Smooth muscle cell (in vitro differentiated cells): ENCODE measurements around the gene GDPGP1. TPM values are rescaled to one million over a fixed set of nuclear protein-coding genes. Genes with fewer than 3 reads are reported as not detected.

ENCODE experiments used
- DNase-seq: peaks from one replicate; lab custom pipeline; 2025; ENCODE audit not compliant: unreplicated experiment; lab: John Stamatoyannopoulos, UW
- H2AFZ ChIP-seq: fragments of 200-600 bp; sonication (generic); 2 replicates; pipeline ENCODE4 v1.6.0; 2016; ENCODE audit warnings: antibody characterized with exemption, low read depth, mild to moderate bottlenecking
- H3F3A ChIP-seq: fragments of 200-600 bp; sonication (generic); 2 replicates; pipeline ENCODE4 v1.6.0; 2017; ENCODE audit warnings: antibody characterized with exemption, low read depth
- H3K27ac ChIP-seq: fragments of 200-600 bp; sonication (generic); 2 replicates; pipeline ENCODE4 v1.5.1; 2016; ENCODE audit warnings: low read depth, mild to moderate bottlenecking
- H3K27me3 ChIP-seq: fragments of 200-600 bp; sonication (generic); 2 replicates; pipeline ENCODE4 v1.6.1; 2016; ENCODE audit warnings: low read depth, mild to moderate bottlenecking
- H3K36me3 ChIP-seq: fragments of 200-600 bp; sonication (generic); 2 replicates; pipeline ENCODE4 v1.5.1; 2016; ENCODE audit warnings: low read depth
- H3K4me1 ChIP-seq: fragments of 200-600 bp; sonication (generic); 2 replicates; pipeline ENCODE4 v1.5.1; 2016; ENCODE audit warnings: low read depth
- H3K4me2 ChIP-seq: fragments of 200-600 bp; sonication (generic); 2 replicates; pipeline ENCODE4 v1.6.0; 2016; ENCODE audit warnings: mild to moderate bottlenecking
- H3K4me3 ChIP-seq: fragments of 200-600 bp; sonication (generic); 2 replicates; pipeline ENCODE4 v1.5.1; 2016; ENCODE audit warnings: mild to moderate bottlenecking
- H3K79me2 ChIP-seq: fragments of 200-600 bp; sonication (generic); 2 replicates; pipeline ENCODE4 v1.6.0; 2016; ENCODE audit warnings: low read depth, mild to moderate bottlenecking
- H3K9ac ChIP-seq: fragments of 200-600 bp; sonication (generic); 2 replicates; pipeline ENCODE4 v1.6.0; 2016; ENCODE audit warnings: low read depth
- H3K9me3 ChIP-seq: fragments of 200-600 bp; sonication (generic); replicated peaks from 2 replicates; pipeline ENCODE4 v1.5.1; 2016; ENCODE audit warnings: low read depth
- H4K20me1 ChIP-seq: fragments of 200-600 bp; sonication (generic); 2 replicates; pipeline ENCODE4 v1.6.0; 2016; ENCODE audit warnings: low read depth
- WGBS: methylation state at CpG from one replicate; pipeline ENCODE4 v1.1.7; 2016; ENCODE audit warnings: low lambda C conversion rate; 5-methylcytosine and 5-hydroxymethylcytosine counted together
- polyA plus RNA-seq: library from polyadenylated mRNA; unstranded; fragments of >200 nt; fragmentation: Nextera tagmentation; extraction: Ambion mirVana; gene quantifications from 2 replicates; pipeline ENCODE4 v1.2.1, GENCODE V29; 2016
- total RNA-seq: library from RNA; depleted of rRNA; stranded (reverse); fragments of >200 nt; gene quantifications from 2 replicates; pipeline ENCODE4 v1.2.3, GENCODE V29; 2014
- TF ChIP-seq, protein P1 (sequence below): fragments of 200-600 bp; sonication (generic); IDR thresholded peaks from 2 replicates; pipeline ENCODE4 v1.5.1; 2017; ENCODE audit warnings: borderline replicate concordance, mild to moderate bottlenecking, antibody characterized with exemption; ENCODE audit not compliant: insufficient read depth, poor library complexity, severe bottlenecking

The GDPGP1 gene
- total and polyA plus RNA-seq, 2 experiments from 2014 or later: 0.09 to 0.21 TPM

DNA sequence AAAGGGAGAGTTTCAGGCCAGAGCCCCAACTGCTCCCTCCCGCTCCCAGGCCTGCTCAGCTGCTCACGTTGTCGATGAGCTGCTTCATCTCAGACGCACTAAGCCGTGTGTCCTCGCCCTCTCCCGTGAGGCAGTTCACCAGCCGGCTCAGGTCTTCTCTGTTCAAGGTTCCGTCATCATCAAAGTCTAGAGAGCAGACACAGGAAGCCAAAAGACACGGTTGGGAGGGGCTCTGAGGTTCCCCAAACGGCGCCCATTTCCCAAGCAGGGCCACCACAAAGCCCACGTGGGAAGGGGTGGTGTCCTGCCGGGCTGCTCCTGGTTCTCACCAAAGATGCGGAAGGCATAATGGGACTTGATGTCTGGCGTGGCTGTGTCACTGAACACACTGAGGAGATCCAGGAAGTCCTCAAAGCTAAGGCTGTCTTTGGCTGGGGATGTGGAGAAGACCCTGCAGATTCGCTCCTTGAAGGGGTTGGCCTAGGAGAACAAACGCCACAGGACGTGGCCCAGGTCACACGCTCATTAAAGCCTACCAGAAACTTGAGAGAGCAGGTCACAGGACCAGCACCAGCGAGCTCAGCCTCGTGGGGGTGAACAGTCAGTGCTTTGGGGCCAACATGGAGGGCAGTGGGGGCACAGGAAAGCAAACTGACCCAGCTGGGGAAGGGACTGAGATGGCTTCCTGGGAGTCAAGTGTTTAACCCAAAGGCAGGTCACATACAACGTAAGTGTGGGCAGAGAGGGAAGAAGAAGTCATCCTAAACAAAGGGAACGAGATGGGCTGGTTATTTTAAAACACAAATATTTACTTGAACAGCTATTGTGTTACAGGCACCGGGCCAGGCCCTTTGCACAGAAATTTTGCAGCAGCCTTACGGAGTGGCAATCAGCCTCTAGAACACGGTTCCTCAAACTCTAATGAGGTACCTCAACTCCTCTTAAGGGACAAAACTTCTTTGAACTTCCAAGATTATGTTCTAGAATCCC lies 2.7 kb upstream of the GDPGP1 start:
- no peak overlapping the region for H3K4me3 ChIP-seq
- H3K9me3 ChIP-seq: no peaks in the 10 kb centered on the region
- H2AFZ ChIP-seq: no peak overlapping the region
- peaks cover 10% of the 10 kb centered on the region for H4K20me1 ChIP-seq
- DNase-seq: no peak
- H3K9ac ChIP-seq: no peak overlapping the region
- TF ChIP-seq, protein P1, sequence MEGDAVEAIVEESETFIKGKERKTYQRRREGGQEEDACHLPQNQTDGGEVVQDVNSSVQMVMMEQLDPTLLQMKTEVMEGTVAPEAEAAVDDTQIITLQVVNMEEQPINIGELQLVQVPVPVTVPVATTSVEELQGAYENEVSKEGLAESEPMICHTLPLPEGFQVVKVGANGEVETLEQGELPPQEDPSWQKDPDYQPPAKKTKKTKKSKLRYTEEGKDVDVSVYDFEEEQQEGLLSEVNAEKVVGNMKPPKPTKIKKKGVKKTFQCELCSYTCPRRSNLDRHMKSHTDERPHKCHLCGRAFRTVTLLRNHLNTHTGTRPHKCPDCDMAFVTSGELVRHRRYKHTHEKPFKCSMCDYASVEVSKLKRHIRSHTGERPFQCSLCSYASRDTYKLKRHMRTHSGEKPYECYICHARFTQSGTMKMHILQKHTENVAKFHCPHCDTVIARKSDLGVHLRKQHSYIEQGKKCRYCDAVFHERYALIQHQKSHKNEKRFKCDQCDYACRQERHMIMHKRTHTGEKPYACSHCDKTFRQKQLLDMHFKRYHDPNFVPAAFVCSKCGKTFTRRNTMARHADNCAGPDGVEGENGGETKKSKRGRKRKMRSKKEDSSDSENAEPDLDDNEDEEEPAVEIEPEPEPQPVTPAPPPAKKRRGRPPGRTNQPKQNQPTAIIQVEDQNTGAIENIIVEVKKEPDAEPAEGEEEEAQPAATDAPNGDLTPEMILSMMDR: no peak
- no peaks in the 10 kb centered on the region for H3K27me3 ChIP-seq
- H3K27ac ChIP-seq: no peak overlapping the region
- H3K4me2 ChIP-seq: no peak overlapping the region
- 94% methylated on average over 27 of the region's 27 CpGs for WGBS
- H3K36me3 ChIP-seq: no peaks in the 10 kb centered on the region
- no peaks in the 10 kb centered on the region for H3F3A ChIP-seq
- H3K79me2 ChIP-seq: peaks cover 6% of the 10 kb centered on the region
- H3K4me1 ChIP-seq: peaks cover 11% of the 10 kb centered on the region

DNA sequence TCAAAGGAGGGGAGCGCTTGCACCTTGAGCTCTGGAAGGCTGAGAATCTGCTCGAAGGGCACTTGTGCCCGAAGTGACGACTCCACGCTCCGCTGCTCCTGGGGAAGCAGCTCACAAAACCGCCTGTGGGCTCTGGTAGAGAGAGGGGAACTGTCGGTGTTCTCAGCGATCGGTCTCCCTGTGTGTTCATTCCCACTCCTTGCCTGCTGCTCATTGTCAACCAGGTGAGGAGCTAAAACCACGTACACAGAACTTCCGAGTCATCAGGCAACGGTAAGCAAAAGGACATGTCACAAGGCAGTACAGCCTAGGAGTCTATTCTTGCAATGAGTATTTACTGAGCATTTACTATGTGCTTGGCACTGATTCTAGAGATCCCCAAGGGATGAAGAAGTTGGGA lies 1.8 kb upstream of the GDPGP1 start:
- Histone ChIP-seq H3K27me3 (no peaks in the 10 kb centered on the region), H3K4me1 (peaks cover 11% of the 10 kb centered on the region), H3K9me3 (no peaks in the 10 kb centered on the region), H3K36me3 (no peaks in the 10 kb centered on the region), H3F3A (no peaks in the 10 kb centered on the region), H3K4me3 (peak overlapping the region; percentile 81), H4K20me1 (peaks cover 10% of the 10 kb centered on the region), H3K27ac (no peak overlapping the region), H2AFZ (no peak overlapping the region), H3K79me2 (peaks cover 6% of the 10 kb centered on the region), H3K9ac (no peak overlapping the region), H3K4me2 (peak overlapping the region; percentile 88)
- DNase-seq: no peak
- TF ChIP-seq, protein P1: no peak
- WGBS: 96% methylated on average over 13 of the region's 13 CpGs

DNA sequence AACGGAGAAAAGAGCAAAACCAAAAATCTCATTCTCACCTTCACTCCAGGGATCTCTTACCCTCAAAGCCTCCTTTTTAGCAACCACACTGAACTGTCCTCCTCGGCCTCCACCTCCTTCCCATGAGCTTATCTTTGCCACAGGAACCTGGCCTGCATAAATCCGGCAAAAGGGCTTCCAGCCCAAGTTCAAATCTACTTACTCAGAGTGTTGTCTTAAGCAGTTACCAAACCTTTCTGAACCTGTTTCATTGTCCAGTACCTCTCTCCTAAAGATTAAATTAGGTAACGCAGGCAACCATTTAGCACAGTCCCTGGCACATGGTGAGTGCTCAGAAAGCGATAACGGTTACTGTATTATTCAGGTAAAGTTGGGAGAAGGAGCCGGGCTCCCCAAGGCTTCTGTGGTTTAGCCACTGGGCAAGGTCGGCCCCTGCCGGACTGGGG lies 1.0 kb upstream of the GDPGP1 start:
- Histone ChIP-seq H2AFZ (no peak overlapping the region), H3F3A (no peaks in the 10 kb centered on the region), H3K27ac (peak overlapping the region; percentile 72), H3K36me3 (no peaks in the 10 kb centered on the region), H3K79me2 (peaks cover 6% of the 10 kb centered on the region), H4K20me1 (peaks cover 10% of the 10 kb centered on the region), H3K9ac (peak overlapping the region; percentile 81), H3K4me3 (peak overlapping the region; percentile 81), H3K9me3 (no peaks in the 10 kb centered on the region), H3K27me3 (no peaks in the 10 kb centered on the region), H3K4me1 (peaks cover 11% of the 10 kb centered on the region), H3K4me2 (peak overlapping the region; percentile 88)
- DNase-seq: no peak
- TF ChIP-seq, protein P1: peak; percentile 19
- 9% methylated on average over 9 of the region's 9 CpGs for WGBS
